K562 (cell line): Measurements from ENCODE around the gene TMCC1. TPM values are rescaled to one million over a fixed set of nuclear protein-coding genes. Genes with fewer than 3 reads are reported as not detected.

Experiments
- ARID1B ChIP-seq: fragments of 450-650 bp; IDR thresholded peaks from 2 replicates; pipeline ENCODE4 v1.6.1; 2016; ENCODE audit warnings: antibody characterized with exemption, mild to moderate bottlenecking, inconsistent platforms
- ATF3 ChIP-seq, 2 experiments: fragments of 450-650 bp in 1 of 2; sonication (generic) in 1 of 2; formaldehyde crosslinking in 1 of 2; IDR thresholded peaks in 1 of 2; conservative IDR thresholded peaks in 1 of 2; 2 replicates each; pipeline versions ENCODE4 v1.6.1 to v1.8.1; 2016 to 2023; ENCODE audit warnings: mild to moderate bottlenecking in 2 of 2, moderate library complexity in 2 of 2, inconsistent platforms in 1 of 2, missing genetic modification reagents in 1 of 2
- BHLHE40 ChIP-seq: IDR thresholded peaks from 2 replicates; pipeline ENCODE4 v1.6.1; 2011; ENCODE audit warnings: low read length, improper control_type of control experiment
- ELF1 ChIP-seq: fragments of 200-800 bp; sonication (Bioruptor generic); IDR thresholded peaks from 2 replicates; pipeline ENCODE4 v1.6.1; 2016; ENCODE audit warnings: missing genetic modification characterization, missing compliant biosample characterization
- GATAD2A ChIP-seq: fragments of 450-650 bp; IDR thresholded peaks from 2 replicates; pipeline ENCODE4 v1.6.1; 2017
- HDAC2 ChIP-seq: fragments of 450-650 bp; IDR thresholded peaks from 2 replicates; pipeline ENCODE4 v1.6.1; 2016; ENCODE audit warnings: mild to moderate bottlenecking
- POLR2B ChIP-seq: fragments of 450-650 bp; IDR thresholded peaks from 2 replicates; pipeline ENCODE4 v1.6.1; 2018; ENCODE audit warnings: low read depth; ENCODE audit not compliant: partially characterized antibody
- RNF219 ChIP-seq: fragments of 250-450 bp; sonication (Bioruptor Pico); IDR thresholded peaks from 2 replicates; pipeline ENCODE4 v1.5.0; 2022; ENCODE audit warnings: mild to moderate bottlenecking
- U2AF1 ChIP-seq: fragments of 200-400 bp; formaldehyde crosslinking; optimal IDR thresholded peaks from 2 replicates; pipeline ENCODE3; 2017; ENCODE audit warnings: mild to moderate bottlenecking, low read depth, low read length, moderate library complexity
- XRCC5 ChIP-seq: fragments of 200-400 bp; formaldehyde crosslinking; IDR thresholded peaks from 2 replicates; pipeline ENCODE4 v1.6.1; 2017; ENCODE audit warnings: low read depth, mild to moderate bottlenecking, low read length
- ZKSCAN1 ChIP-seq: fragments of 150-350 bp; IDR thresholded peaks from 2 replicates; pipeline ENCODE4 v1.6.1; 2016; ENCODE audit warnings: low read depth, low read length
- ZNF217 ChIP-seq: sonication (generic); formaldehyde crosslinking; IDR thresholded peaks from 2 replicates; pipeline ENCODE4 v1.8.0; 2022; ENCODE audit warnings: mild to moderate bottlenecking, missing genetic modification reagents
- polyA plus RNA-seq, 8 experiments: library from polyadenylated mRNA; depleted of rRNA in 4 of 8; stranded (reverse) in 5 of 8; unstranded in 3 of 8; fragments of >200 nt; fragmentation: Nextera tagmentation in 2 of 8; fragmentation: Illumina TruSeq in 1 of 8; extraction: Ambion mirVana in 2 of 8; extraction: Trizol in 1 of 8; gene quantifications; 2 replicates each; pipeline versions ENCODE4 v1.2.1 to v1.2.3, GENCODE V29; 2011 to 2014; ENCODE audit warnings: inconsistent platforms in 1 of 8, missing spikeins in 1 of 8
- total RNA-seq, 7 experiments: library from RNA; depleted of rRNA in 6 of 7; stranded (reverse); fragments of >200 nt in 6 of 7; fragmentation: Illumina TruSeq in 2 of 7; extraction: Trizol in 2 of 7; gene quantifications; 2 replicates each; pipeline versions ENCODE4 v1.2.1 to v1.2.3, GENCODE V29; 2011 to 2021; ENCODE audit warnings: low replicate concordance in 1 of 7
- TF ChIP-seq, protein P1 (sequence below): fragments of 250-450 bp; sonication (Bioruptor Pico); IDR thresholded peaks from 2 replicates; pipeline ENCODE4 v1.4.0; 2020; ENCODE audit warnings: borderline replicate concordance
- TF ChIP-seq, protein P2 (sequence below): fragments of 200-800 bp; sonication (Bioruptor generic); IDR thresholded peaks from 2 replicates; pipeline ENCODE4 v1.6.1; 2017; ENCODE audit warnings: missing genetic modification characterization, missing compliant biosample characterization
- TF ChIP-seq, protein P3 (sequence below): fragments of 450-650 bp; conservative IDR thresholded peaks from 2 replicates; pipeline ENCODE4 v1.6.1; 2016; ENCODE audit warnings: missing genetic modification characterization, low read depth, mild to moderate bottlenecking, control low read depth, missing compliant biosample characterization
- TF ChIP-seq, protein P4 (sequence below): sonication (generic); formaldehyde crosslinking; IDR thresholded peaks from 2 replicates; pipeline ENCODE4 v1.8.0; 2022; ENCODE audit warnings: mild to moderate bottlenecking, missing genetic modification reagents

Gene TMCC1
- total and polyA plus RNA-seq, 9 of the 15 experiments (the other 6 are each of a cell fraction or from before 2014, with no cell fraction given), result 0.89 to 8.7 (median 4.0) TPM

DNA sequence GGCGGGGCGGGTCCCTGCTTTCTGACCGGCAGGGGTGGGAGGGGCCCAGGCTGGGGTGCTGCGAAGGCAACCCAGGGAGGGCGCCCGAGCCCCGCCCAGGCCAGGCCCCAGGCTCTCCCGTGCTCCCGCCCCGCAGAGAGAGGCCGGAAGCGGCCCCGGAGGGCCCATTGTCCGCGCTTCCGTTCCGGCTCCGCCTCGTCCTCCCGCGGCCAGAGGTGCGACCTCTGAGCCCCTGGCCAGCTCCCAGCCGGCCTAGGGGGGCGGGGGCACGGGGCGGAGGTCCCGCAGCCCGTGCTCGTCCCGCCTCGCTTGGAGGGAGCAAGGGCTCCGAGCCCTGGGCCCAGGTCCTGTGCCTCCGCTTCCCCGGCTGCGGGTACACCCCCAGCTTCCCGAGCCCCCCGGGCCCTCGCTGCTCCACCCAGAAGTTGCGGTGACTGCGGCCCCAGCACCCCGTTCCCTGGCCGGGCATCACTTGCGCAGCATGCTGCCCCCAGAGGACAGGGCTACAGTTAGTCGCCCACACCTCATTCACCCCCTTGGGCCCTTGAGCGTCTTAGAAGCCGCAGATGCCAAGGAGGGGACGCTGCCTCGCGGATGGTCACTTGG is 266.7 kb downstream of the TMCC1 start (continued):
- TF ChIP-seq, protein P1, sequence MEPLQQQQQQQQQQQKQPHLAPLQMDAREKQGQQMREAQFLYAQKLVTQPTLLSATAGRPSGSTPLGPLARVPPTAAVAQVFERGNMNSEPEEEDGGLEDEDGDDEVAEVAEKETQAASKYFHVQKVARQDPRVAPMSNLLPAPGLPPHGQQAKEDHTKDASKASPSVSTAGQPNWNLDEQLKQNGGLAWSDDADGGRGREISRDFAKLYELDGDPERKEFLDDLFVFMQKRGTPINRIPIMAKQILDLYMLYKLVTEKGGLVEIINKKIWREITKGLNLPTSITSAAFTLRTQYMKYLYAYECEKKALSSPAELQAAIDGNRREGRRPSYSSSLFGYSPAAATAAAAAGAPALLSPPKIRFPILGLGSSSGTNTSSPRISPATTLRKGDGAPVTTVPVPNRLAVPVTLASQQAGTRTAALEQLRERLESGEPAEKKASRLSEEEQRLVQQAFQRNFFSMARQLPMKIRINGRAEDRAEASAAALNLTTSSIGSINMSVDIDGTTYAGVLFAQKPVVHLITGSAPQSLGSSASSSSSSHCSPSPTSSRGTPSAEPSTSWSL (CRISPR knock-in tag), result no peak
- TF ChIP-seq, protein P2, sequence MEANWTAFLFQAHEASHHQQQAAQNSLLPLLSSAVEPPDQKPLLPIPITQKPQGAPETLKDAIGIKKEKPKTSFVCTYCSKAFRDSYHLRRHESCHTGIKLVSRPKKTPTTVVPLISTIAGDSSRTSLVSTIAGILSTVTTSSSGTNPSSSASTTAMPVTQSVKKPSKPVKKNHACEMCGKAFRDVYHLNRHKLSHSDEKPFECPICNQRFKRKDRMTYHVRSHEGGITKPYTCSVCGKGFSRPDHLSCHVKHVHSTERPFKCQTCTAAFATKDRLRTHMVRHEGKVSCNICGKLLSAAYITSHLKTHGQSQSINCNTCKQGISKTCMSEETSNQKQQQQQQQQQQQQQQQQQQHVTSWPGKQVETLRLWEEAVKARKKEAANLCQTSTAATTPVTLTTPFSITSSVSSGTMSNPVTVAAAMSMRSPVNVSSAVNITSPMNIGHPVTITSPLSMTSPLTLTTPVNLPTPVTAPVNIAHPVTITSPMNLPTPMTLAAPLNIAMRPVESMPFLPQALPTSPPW (CRISPR knock-in tag), result peak; percentile 76
- TF ChIP-seq XRCC5 (no peak), ZNF217 (no peak), ARID1B (no peak), BHLHE40 (peak; percentile 22; the same call in 1 of the 2 replicates), U2AF1 (no peak), GATAD2A (no peak), POLR2B (no peak), HDAC2 (no peak), ZKSCAN1 (no peak), ELF1 (tag) (peak; percentile 15; the same call in 1 of the 2 replicates), RNF219 (CRISPR knock-in tag) (no peak), ATF3 (IDR thresholded peaks at IDR 0.05) (no peak), ATF3 (CRISPR knock-in tag; conservative IDR thresholded peaks at IDR 0.05) (no peak)
- TF ChIP-seq, protein P3, sequence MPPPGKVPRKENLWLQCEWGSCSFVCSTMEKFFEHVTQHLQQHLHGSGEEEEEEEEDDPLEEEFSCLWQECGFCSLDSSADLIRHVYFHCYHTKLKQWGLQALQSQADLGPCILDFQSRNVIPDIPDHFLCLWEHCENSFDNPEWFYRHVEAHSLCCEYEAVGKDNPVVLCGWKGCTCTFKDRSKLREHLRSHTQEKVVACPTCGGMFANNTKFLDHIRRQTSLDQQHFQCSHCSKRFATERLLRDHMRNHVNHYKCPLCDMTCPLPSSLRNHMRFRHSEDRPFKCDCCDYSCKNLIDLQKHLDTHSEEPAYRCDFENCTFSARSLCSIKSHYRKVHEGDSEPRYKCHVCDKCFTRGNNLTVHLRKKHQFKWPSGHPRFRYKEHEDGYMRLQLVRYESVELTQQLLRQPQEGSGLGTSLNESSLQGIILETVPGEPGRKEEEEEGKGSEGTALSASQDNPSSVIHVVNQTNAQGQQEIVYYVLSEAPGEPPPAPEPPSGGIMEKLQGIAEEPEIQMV, result no peak
- TF ChIP-seq, protein P4, sequence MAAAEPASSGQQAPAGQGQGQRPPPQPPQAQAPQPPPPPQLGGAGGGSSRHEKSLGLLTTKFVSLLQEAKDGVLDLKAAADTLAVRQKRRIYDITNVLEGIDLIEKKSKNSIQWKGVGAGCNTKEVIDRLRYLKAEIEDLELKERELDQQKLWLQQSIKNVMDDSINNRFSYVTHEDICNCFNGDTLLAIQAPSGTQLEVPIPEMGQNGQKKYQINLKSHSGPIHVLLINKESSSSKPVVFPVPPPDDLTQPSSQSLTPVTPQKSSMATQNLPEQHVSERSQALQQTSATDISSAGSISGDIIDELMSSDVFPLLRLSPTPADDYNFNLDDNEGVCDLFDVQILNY (CRISPR knock-in tag), result no peak
